Fibroblast of lung (primary cell): ENCODE results near the gene UBE2Q2. TPM values are rescaled to one million over a fixed set of nuclear protein-coding genes. Genes with fewer than 3 reads are reported as not detected.

Experiments used
- DNase-seq, 2 donors: peaks; one replicate each; pipeline versions ENCODE4 v3.0.0 to v3.0.0-alpha.2; 2010; ENCODE audit warnings: low read depth in 2 of 2
- H2AFZ ChIP-seq: 2 replicates; pipeline ENCODE4 v1.5.1; 2012; ENCODE audit warnings: low read length, control low read depth, inconsistent platforms
- H3K27ac ChIP-seq: 2 replicates; pipeline ENCODE4 v1.5.1; 2011; ENCODE audit warnings: low read length, control low read depth; ENCODE audit not compliant: insufficient read depth
- H3K27me3 ChIP-seq: 2 replicates; pipeline ENCODE4 v1.5.1; 2011; ENCODE audit warnings: mild to moderate bottlenecking, low read length; ENCODE audit not compliant: control insufficient read depth, insufficient read depth
- H3K36me3 ChIP-seq: 2 replicates; pipeline ENCODE4 v1.5.1; 2011; ENCODE audit warnings: low read length; ENCODE audit not compliant: control insufficient read depth, insufficient read depth
- H3K4me1 ChIP-seq: 2 replicates; pipeline ENCODE4 v1.5.1; 2011; ENCODE audit warnings: low read length; ENCODE audit not compliant: control insufficient read depth, insufficient read depth; ENCODE audit errors: extremely low read depth
- H3K4me2 ChIP-seq: 2 replicates; pipeline ENCODE4 v1.5.1; 2011; ENCODE audit warnings: low read length, control low read depth; ENCODE audit not compliant: insufficient read depth; ENCODE audit errors: extremely low read depth
- H3K4me3 ChIP-seq, 4 experiments: fragments of 200-600 bp in 1 of 4; sonication (generic) in 1 of 4; replicated peaks in 1 of 4; 2 replicates each; pipeline ENCODE4 v1.5.1; 2011 to 2016; ENCODE audit warnings: low read length in 4 of 4, low read depth in 3 of 4, mild to moderate bottlenecking in 3 of 4, control low read depth in 2 of 4, inconsistent platforms in 1 of 4, mixed read lengths in 1 of 4; ENCODE audit not compliant: insufficient read depth in 1 of 4; ENCODE audit errors: control extremely low read depth in 1 of 4
- H3K79me2 ChIP-seq: 2 replicates; pipeline ENCODE4 v1.5.1; 2012; ENCODE audit warnings: mild to moderate bottlenecking, low read length, inconsistent platforms; ENCODE audit not compliant: control insufficient read depth, insufficient read depth
- H3K9ac ChIP-seq: 2 replicates; pipeline ENCODE4 v1.5.1; 2011; ENCODE audit warnings: mild to moderate bottlenecking, low read length, control low read depth; ENCODE audit not compliant: insufficient read depth
- H3K9me3 ChIP-seq: 2 replicates; pipeline ENCODE4 v1.5.1; 2012; ENCODE audit warnings: low read depth, low read length; ENCODE audit not compliant: control insufficient read depth, insufficient read depth
- H4K20me1 ChIP-seq: 2 replicates; pipeline ENCODE4 v1.5.1; 2011; ENCODE audit warnings: low read length; ENCODE audit not compliant: control insufficient read depth, insufficient read depth; ENCODE audit errors: extremely low read depth
- CTCF ChIP-seq, 2 donors: IDR thresholded peaks in 1 of 2; conservative IDR thresholded peaks in 1 of 2; 1 replicate in 1 of 2; 2 replicates in 1 of 2; pipeline ENCODE4 v1.5.1; 2011 to 2012; ENCODE audit warnings: low read length in 2 of 2, control low read depth in 1 of 2, inconsistent platforms in 1 of 2, low read depth in 1 of 2, mild to moderate bottlenecking in 1 of 2
- EZH2 ChIP-seq: IDR thresholded peaks from 2 replicates; pipeline ENCODE4 v1.5.1; 2012; ENCODE audit warnings: low read length, control low read depth, mild to moderate bottlenecking; ENCODE audit errors: missing control alignments
- polyA plus RNA-seq, 2 donors: library from polyadenylated mRNA; depleted of rRNA in 1 of 2; stranded (reverse) in 1 of 2; unstranded in 1 of 2; fragments of >200 nt; gene quantifications; 2 replicates each; pipeline ENCODE4 v1.2.1, GENCODE V29; 2011 to 2012; ENCODE audit warnings: missing spikeins in 1 of 2
- total RNA-seq: library from RNA; depleted of rRNA; stranded (reverse); fragments of >200 nt; gene quantifications from 2 replicates; pipeline ENCODE4 v1.2.1, GENCODE V29; 2014

Gene UBE2Q2
- total and polyA plus RNA-seq, 2 donors (not counting 1 experiment from before 2014, with no cell fraction given) = 55.7 to 62.6 TPM

- Histone ChIP-seq H3K27me3 (no peaks in the 10 kb centered on the region), H3K9ac (no peak overlapping the region), H3K4me1 (no peaks in the 10 kb centered on the region), H2AFZ (no peak overlapping the region), H4K20me1 (no peaks in the 10 kb centered on the region), H3K36me3 (no peaks in the 10 kb centered on the region), H3K79me2 (no peaks in the 10 kb centered on the region), H3K4me2 (peak overlapping the region; percentile 3), H3K27ac (no peak overlapping the region), H3K9me3 (no peaks in the 10 kb centered on the region), H3K4me3 (no peak overlapping the region)
- DNase-seq = peak; percentile 45 to 65
- TF ChIP-seq EZH2 (no peak), CTCF (conservative IDR thresholded peaks at IDR 0.05 in 1 of 2, IDR thresholded peaks at IDR 0.05 in 1 of 2; ENCODE audit: low read depth in 1 of 2, low read length in 2 of 2) (no peak)
Observed at GRCh38 chr15:75884041-75884440, 40.8 kb downstream of the UBE2Q2 start.

DNA sequence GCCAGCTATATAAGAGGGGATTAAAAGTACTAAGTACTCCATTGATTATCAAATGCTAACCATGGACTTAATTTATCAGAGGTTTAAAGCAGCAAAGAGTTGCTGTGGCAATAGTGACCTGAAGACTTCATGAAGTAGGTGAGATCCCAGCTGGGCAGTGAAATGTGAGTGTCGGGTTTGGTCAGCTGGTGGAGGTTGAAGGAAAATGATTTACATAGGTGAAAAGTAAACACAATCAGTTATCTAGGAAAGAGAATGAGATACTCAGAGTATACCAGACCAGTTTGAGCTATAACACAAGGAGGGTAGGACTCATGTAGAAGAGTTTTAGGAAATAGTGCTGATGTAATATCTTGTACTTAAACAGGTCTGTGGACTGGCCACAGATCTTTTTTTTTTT, 43.9 kb downstream of the UBE2Q2 start:
- no peaks in the 10 kb centered on the region for H3K79me2 ChIP-seq
- TF ChIP-seq EZH2 = no peak
- TF ChIP-seq CTCF (conservative IDR thresholded peaks at IDR 0.05 in 1 of 2, IDR thresholded peaks at IDR 0.05 in 1 of 2; ENCODE audit: low read depth in 1 of 2, low read length in 2 of 2) = no peak
- DNase-seq = no peak
- H3K9me3 ChIP-seq = no peaks in the 10 kb centered on the region
- no peak overlapping the region for H3K4me2 ChIP-seq
- no peaks in the 10 kb centered on the region for H3K27me3 ChIP-seq
- H4K20me1 ChIP-seq = no peaks in the 10 kb centered on the region
- no peak overlapping the region for H3K27ac ChIP-seq
- no peak overlapping the region for H3K9ac ChIP-seq
- H3K4me1 ChIP-seq = peaks cover 7% of the 10 kb centered on the region
- no peak overlapping the region for H2AFZ ChIP-seq
- no peaks in the 10 kb centered on the region for H3K36me3 ChIP-seq
- no peak overlapping the region for H3K4me3 ChIP-seq

- Histone ChIP-seq H3K4me3 (no peak overlapping the region), H3K27ac (peak overlapping the region; percentile 73), H3K27me3 (no peaks in the 10 kb centered on the region), H3K4me1 (peaks cover 7% of the 10 kb centered on the region), H3K9ac (no peak overlapping the region), H3K9me3 (no peaks in the 10 kb centered on the region), H3K36me3 (peaks cover 2% of the 10 kb centered on the region), H3K79me2 (no peaks in the 10 kb centered on the region), H3K4me2 (peak overlapping the region; percentile 69), H4K20me1 (no peaks in the 10 kb centered on the region), H2AFZ (peak overlapping the region; percentile 56)
- DNase-seq = peak; percentile 85 to 92
- no peak for TF ChIP-seq EZH2
- no peak for TF ChIP-seq CTCF (conservative IDR thresholded peaks at IDR 0.05 in 1 of 2, IDR thresholded peaks at IDR 0.05 in 1 of 2; ENCODE audit: low read depth in 1 of 2, low read length in 2 of 2)
Observed at GRCh38 chr15:75891895-75892294, 48.6 kb downstream of the UBE2Q2 start.
